22Rv1 (cell line): Measurements from ENCODE around the gene OXNAD1.

Source experiments
- ZFX ChIP-seq: fragments of 450-650 bp; IDR thresholded peaks from 2 replicates; pipeline ENCODE4 v1.6.1; 2017; ENCODE audit warnings: antibody characterized with exemption, borderline replicate concordance
- TF ChIP-seq, protein P1 (sequence below): fragments of 450-650 bp; IDR thresholded peaks from 2 replicates; pipeline ENCODE4 v1.5.1; 2017; ENCODE audit warnings: mild to moderate bottlenecking

DNA sequence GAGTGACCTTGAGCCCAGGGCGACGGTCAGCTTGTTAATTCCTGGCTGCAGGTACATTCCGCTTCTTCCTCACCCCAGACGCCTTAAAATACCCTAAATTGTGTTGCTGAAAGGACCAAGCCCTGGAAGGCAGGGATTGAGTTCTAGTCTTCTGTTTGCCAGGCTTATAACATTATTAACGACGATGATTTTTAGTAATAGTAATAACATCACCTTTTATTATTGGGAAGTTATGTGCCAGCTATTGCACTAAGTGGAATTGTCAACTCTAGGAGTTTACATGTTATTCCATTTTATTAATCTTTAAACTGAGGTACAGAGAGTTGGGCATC, 409 bp downstream of the OXNAD1 start:
- TF ChIP-seq, protein P1, sequence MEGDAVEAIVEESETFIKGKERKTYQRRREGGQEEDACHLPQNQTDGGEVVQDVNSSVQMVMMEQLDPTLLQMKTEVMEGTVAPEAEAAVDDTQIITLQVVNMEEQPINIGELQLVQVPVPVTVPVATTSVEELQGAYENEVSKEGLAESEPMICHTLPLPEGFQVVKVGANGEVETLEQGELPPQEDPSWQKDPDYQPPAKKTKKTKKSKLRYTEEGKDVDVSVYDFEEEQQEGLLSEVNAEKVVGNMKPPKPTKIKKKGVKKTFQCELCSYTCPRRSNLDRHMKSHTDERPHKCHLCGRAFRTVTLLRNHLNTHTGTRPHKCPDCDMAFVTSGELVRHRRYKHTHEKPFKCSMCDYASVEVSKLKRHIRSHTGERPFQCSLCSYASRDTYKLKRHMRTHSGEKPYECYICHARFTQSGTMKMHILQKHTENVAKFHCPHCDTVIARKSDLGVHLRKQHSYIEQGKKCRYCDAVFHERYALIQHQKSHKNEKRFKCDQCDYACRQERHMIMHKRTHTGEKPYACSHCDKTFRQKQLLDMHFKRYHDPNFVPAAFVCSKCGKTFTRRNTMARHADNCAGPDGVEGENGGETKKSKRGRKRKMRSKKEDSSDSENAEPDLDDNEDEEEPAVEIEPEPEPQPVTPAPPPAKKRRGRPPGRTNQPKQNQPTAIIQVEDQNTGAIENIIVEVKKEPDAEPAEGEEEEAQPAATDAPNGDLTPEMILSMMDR, result no peak
- TF ChIP-seq ZFX, result no peak
